Aorta (tissue), 5 donors: ENCODE measurements around the gene MECR. TPM values are rescaled to one million over a fixed set of nuclear protein-coding genes. Genes with fewer than 3 reads are reported as not detected.
A peak's percentile ranks its signal among the peaks of the same experiment; 100 is the strongest.
"Not testable (repeated sequence)": the region's sequence is repeated elsewhere in the genome, so short reads cannot be mapped to it uniquely, and the experiment has no call there.

Experiments used
- ATAC-seq: fragments of 200-7000 bp; cut with Tn5 transposase; one replicate; pipeline ENCODE4 v1.9.1; 2022; ENCODE audit warnings: moderate library complexity; ENCODE audit not compliant: low FRiP score
- DNase-seq, 2 donors: peaks; one replicate each; pipeline ENCODE4 v3.0.0-alpha.2; 2020
- H3K27ac ChIP-seq, 2 donors: one replicate each; pipeline ENCODE4 v1.5.1; 2013; ENCODE audit warnings: low read length in 2 of 2, mild to moderate bottlenecking in 2 of 2, moderate library complexity in 2 of 2, control low read depth in 1 of 2, inconsistent platforms in 1 of 2, low read depth in 1 of 2
- H3K27me3 ChIP-seq, 2 donors: one replicate each; pipeline ENCODE4 v1.6.1; 2013; ENCODE audit warnings: control low read depth in 1 of 2, low read length in 1 of 2, mild to moderate bottlenecking in 1 of 2, moderate library complexity in 1 of 2; ENCODE audit not compliant: insufficient read depth in 2 of 2, control insufficient read depth in 1 of 2
- H3K36me3 ChIP-seq, 2 donors: one replicate each; pipeline ENCODE4 v1.6.1; 2013; ENCODE audit warnings: control low read depth in 1 of 2, low read length in 1 of 2, mild to moderate bottlenecking in 1 of 2; ENCODE audit not compliant: insufficient read depth in 2 of 2, control insufficient read depth in 1 of 2
- H3K4me1 ChIP-seq, 2 donors: one replicate each; pipeline ENCODE4 v1.6.1; 2013; ENCODE audit warnings: low read length in 2 of 2, control low read depth in 1 of 2, mild to moderate bottlenecking in 1 of 2, moderate library complexity in 1 of 2; ENCODE audit not compliant: insufficient read depth in 2 of 2, control insufficient read depth in 1 of 2
- H3K4me3 ChIP-seq, 2 donors: one replicate each; pipeline ENCODE4 v1.5.1; 2013; ENCODE audit warnings: low read length in 2 of 2, control low read depth in 1 of 2, mild to moderate bottlenecking in 1 of 2
- H3K9me3 ChIP-seq: one replicate; pipeline ENCODE4 v1.6.1; 2013; ENCODE audit warnings: mild to moderate bottlenecking, low read length; ENCODE audit not compliant: control insufficient read depth
- WGBS, 2 donors: extraction: QIAGEN DNeasy Blood & Tissue Kit; methylation state at CpG; one replicate each; pipeline ENCODE4 v1.1.7; 2013; 5-methylcytosine and 5-hydroxymethylcytosine counted together
- intact Hi-C, 2 donors: fragments of 100-400 bp; cut with DNase I; formaldehyde crosslinking; loops; one replicate each; pipeline versions ENCODE4 v1.14.2 to v1.15.0; 2022
- polyA plus RNA-seq, 2 donors: library from polyadenylated mRNA; stranded (reverse); fragments of 200-250 nt; gene quantifications; one replicate each; pipeline ENCODE4 v1.2.3, GENCODE V29; 2013
- total RNA-seq, 2 donors: library from RNA; stranded (reverse); fragmentation: NEBNext Ultra II Directional; extraction: Animal tissue kit (Norgen Biotek cat#: 25700); gene quantifications; one replicate each; pipeline ENCODE4 v1.2.1, GENCODE V29; 2021
- donor health status: healthy with polysubstance abuse.
- donor health status: Bipolar disorder and iron deficiency.
- donor health status: DM: no; HTN: no; CAD: no.
- donor health status: DM: no; HTN: no; CAD: no.
- donor health status: DM: yes; HTN: yes; CAD: no.

Gene MECR
- total and polyA plus RNA-seq, 4 donors: 14.7 to 22.5 (median 19.4) TPM

GRCh38 chr1:29239142-29239541 is 8.4 kb upstream of the MECR start:
- Histone ChIP-seq H3K27me3 (no peaks in the 10 kb centered on the region), H3K4me3 (no peak overlapping the region), H3K27ac (no peak overlapping the region), H3K9me3 (no peaks in the 10 kb centered on the region), H3K4me1 (no peaks in the 10 kb centered on the region), H3K36me3 (no peaks in the 10 kb centered on the region)
- WGBS, 2 donors: 67 to 69% methylated on average over 7 of the region's 7 CpGs
- intact Hi-C loops: loop anchor here (5.0 to 10.0 kb wide), 8 partner anchors 216 to 1478 kb away; no protein-coding TSS in a partner anchor
- no peak for ATAC-seq
- peak in 1 of 2 donors; percentile 59 for DNase-seq

GRCh38 chr1:29238620-29239002 is 7.9 kb upstream of the MECR start:
- WGBS, 2 donors: 76 to 80% methylated on average over 11 of the region's 11 CpGs
- Histone ChIP-seq H3K9me3 (no peaks in the 10 kb centered on the region), H3K27ac (no peak overlapping the region), H3K27me3 (no peaks in the 10 kb centered on the region), H3K36me3 (no peaks in the 10 kb centered on the region), H3K4me3 (no peak overlapping the region), H3K4me1 (no peaks in the 10 kb centered on the region)
- ATAC-seq (no peak), DNase-seq (no peak)
- intact Hi-C loops: loop anchor here (5.0 to 10.0 kb wide), 8 partner anchors 216 to 1479 kb away; no protein-coding TSS in a partner anchor

- intact Hi-C loops: loop anchor here (2.0 to 10.0 kb wide), 11 partner anchors 217 to 1479 kb away; no protein-coding TSS in a partner anchor
- peak; percentile 59 to 86 for DNase-seq
- peak overlapping the region; percentile 78 to 88 for H3K4me3 ChIP-seq
- ATAC-seq: peak; percentile 32
- WGBS, 2 donors: 3 to 4% methylated on average over 83 to 93 of the region's 93 CpGs
- H3K27ac ChIP-seq: peak overlapping the region in 1 of 2 donors; percentile 14
- no peaks in the 10 kb centered on the region for H3K27me3 ChIP-seq
- no peaks in the 10 kb centered on the region for H3K4me1 ChIP-seq
- H3K36me3 ChIP-seq: no peaks in the 10 kb centered on the region
- no peaks in the 10 kb centered on the region for H3K9me3 ChIP-seq
Observed at GRCh38 chr1:29237852-29238619, 7.3 kb upstream of the MECR start.

- Histone ChIP-seq H3K9me3 (no peaks in the 10 kb centered on the region), H3K4me1 (no peaks in the 10 kb centered on the region), H3K27ac (peak overlapping the region in 1 of 2 donors; percentile 15), H3K4me3 (peak overlapping the region; percentile 78 to 88), H3K27me3 (no peaks in the 10 kb centered on the region), H3K36me3 (no peaks in the 10 kb centered on the region)
- intact Hi-C loops: loop anchor here (2.0 to 10.0 kb wide), 11 partner anchors 218 to 1480 kb away; no protein-coding TSS in a partner anchor
- peak; percentile 62 for ATAC-seq
- peak; percentile 74 to 88 for DNase-seq
- WGBS, 2 donors: 0 to 1% methylated on average over 59 to 79 of the region's 79 CpGs
Observed at GRCh38 chr1:29237129-29237821, 6.5 kb upstream of the MECR start.

GRCh38 chr1:29236712-29237128 is 6.0 kb upstream of the MECR start:
- H3K4me3 ChIP-seq: peak overlapping the region; percentile 78 to 88
- no peaks in the 10 kb centered on the region for H3K27me3 ChIP-seq
- no peaks in the 10 kb centered on the region for H3K9me3 ChIP-seq
- no peaks in the 10 kb centered on the region for H3K4me1 ChIP-seq
- intact Hi-C loops: loop anchor here (2.0 to 10.0 kb wide), 11 partner anchors 218 to 1481 kb away; no protein-coding TSS in a partner anchor
- DNase-seq (no peak), ATAC-seq (no peak)
- H3K36me3 ChIP-seq: no peaks in the 10 kb centered on the region
- H3K27ac ChIP-seq: peak overlapping the region in 1 of 2 donors; percentile 9
- WGBS, 2 donors: 0 to 1% methylated on average over 30 of the region's 30 CpGs

GRCh38 chr1:29235955-29236711 is 5.4 kb upstream of the MECR start, which contains the start of gene PTPRU:
Gene PTPRU (plus strand): TSS chr1:29236522. CDS start chr1:29236645, 123 bp downstream.
- DNase-seq (peak; percentile 83 to 95), ATAC-seq (peak; percentile 92)
- 4 to 7% methylated on average over 46 to 82 of the region's 82 CpGs for WGBS, 2 donors
- Histone ChIP-seq H3K27ac (peak within 1 kb of the TSS in 1 of 2 donors; percentile 15), H3K27me3 (no peaks in the 10 kb centered on the region), H3K4me3 (peak within 1 kb of the TSS; percentile 78 to 88), H3K4me1 (no peaks in the 10 kb centered on the region), H3K36me3 (no peaks in the 10 kb centered on the region), H3K9me3 (no peaks in the 10 kb centered on the region)
- intact Hi-C loops: loop anchor here (2.0 to 10.0 kb wide), 11 partner anchors 219 to 1481 kb away; no protein-coding TSS in a partner anchor

GRCh38 chr1:29234881-29235280 is 4.1 kb upstream of the MECR start:
- not testable (repeated sequence) for H3K27me3 ChIP-seq, H3K4me3 ChIP-seq, H3K9me3 ChIP-seq, H3K4me1 ChIP-seq, H3K36me3 ChIP-seq, H3K27ac ChIP-seq, ATAC-seq
- DNase-seq: peak in 1 of 2 donors; percentile 53
- intact Hi-C loops: loop anchor here (5.0 to 10.0 kb wide), 9 partner anchors 220 to 1482 kb away; no protein-coding TSS in a partner anchor
- 90 to 92% methylated on average over 9 of the region's 9 CpGs for WGBS, 2 donors

GRCh38 chr1:29234471-29234870 is 3.7 kb upstream of the MECR start:
- Histone ChIP-seq H3K27me3 (no peaks in the 10 kb centered on the region), H3K4me1 (no peaks in the 10 kb centered on the region), H3K27ac (no peak overlapping the region), H3K4me3 (no peak overlapping the region), H3K9me3 (no peaks in the 10 kb centered on the region), H3K36me3 (no peaks in the 10 kb centered on the region)
- ATAC-seq: no peak
- DNase-seq: peak in 1 of 2 donors; percentile 30
- intact Hi-C loops: loop anchor here (5.0 to 10.0 kb wide), 4 partner anchors 220 to 1473 kb away; no protein-coding TSS in a partner anchor
- 65 to 78% methylated on average over 1 of the region's 1 CpG for WGBS, 2 donors
